ENCODE results near the gene ACACB. TPM values are rescaled to one million over a fixed set of nuclear protein-coding genes. Genes with fewer than 3 reads are reported as not detected.

Gene ACACB
- total and polyA plus RNA-seq, 2 experiments from 2014 or later = 6.2 to 15.4 TPM

- no peak for TF ChIP-seq ZNF462 (CRISPR knock-in tag; IDR thresholded peaks at IDR 0.05)
- no peak for TF ChIP-seq EZH2 (IDR thresholded peaks at IDR 0.05; ENCODE audit: low read depth, unreplicated experiment)
- TF ChIP-seq CREB1 (CRISPR knock-in tag; IDR thresholded peaks at IDR 0.05; ENCODE audit: low read depth) = no peak
- no peak for TF ChIP-seq STAT1 (IDR thresholded peaks at IDR 0.05; ENCODE audit: unreplicated experiment)
Observed at GRCh38 chr12:109288571-109288970, 172.2 kb downstream of the ACACB start (continued).

- H3K36me3 Mint-ChIP-seq (ENCODE audit: low read depth) = no peaks in the 10 kb centered on the region; the same call in 2 of the 3 replicates
- no peaks in the 10 kb centered on the region for H3F3A ChIP-seq (replicated peaks; ENCODE audit: low read depth)
- no peaks in the 10 kb centered on the region for H3K9me2 ChIP-seq (ENCODE audit: insufficient read depth)
- no peaks in the 10 kb centered on the region for H3K36me3 ChIP-seq (ENCODE audit: insufficient read depth)
- DNase-seq (ENCODE audit: low spot score) = no peak
- no peak overlapping the region for H3K27ac Mint-ChIP-seq
- no peak overlapping the region for H3K4me3 ChIP-seq
- peaks cover 8% of the 10 kb centered on the region for H3K27me3 Mint-ChIP-seq (ENCODE audit: insufficient read depth, low read depth, poor library complexity)
- no peak overlapping the region for H3K27ac ChIP-seq (ENCODE audit: low read depth)
- H3K4me2 ChIP-seq = no peak overlapping the region
- no peaks in the 10 kb centered on the region for H3K27me3 ChIP-seq (ENCODE audit: insufficient read depth)
- H3K4me1 ChIP-seq (ENCODE audit: insufficient read depth) = no peaks in the 10 kb centered on the region; the same call in 1 of the 2 replicates
- H3K4me1 Mint-ChIP-seq = peaks cover 13% of the 10 kb centered on the region
- no peaks in the 10 kb centered on the region for H4K20me1 ChIP-seq (replicated peaks; ENCODE audit: insufficient read depth)
- H3K4me3 Mint-ChIP-seq = no peak overlapping the region
- ATAC-seq = no peak
- no peak overlapping the region for H2AFZ ChIP-seq
- no peaks in the 10 kb centered on the region for H3K79me2 ChIP-seq (replicated peaks; ENCODE audit: insufficient read depth)
- TF ChIP-seq ETS1 (IDR thresholded peaks at IDR 0.05) = no peak
- no peak for TF ChIP-seq CREB1 (CRISPR knock-in tag; IDR thresholded peaks at IDR 0.05; ENCODE audit: low read depth)
- no peak for TF ChIP-seq ZNF114 (CRISPR knock-in tag; IDR thresholded peaks at IDR 0.05)
- no peak for TF ChIP-seq EZH2 (IDR thresholded peaks at IDR 0.05; ENCODE audit: low read depth, unreplicated experiment)
- no peak for TF ChIP-seq EZH2phosphoT487 (IDR thresholded peaks at IDR 0.05; ENCODE audit: unreplicated experiment)
- H3K9me3 Mint-ChIP-seq = no peaks in the 10 kb centered on the region
Observed at GRCh38 chr12:109289004-109289403, 172.6 kb downstream of the ACACB start.

All from GM23338 (cell line).